ENCODE results near the gene KRT80.
A peak's percentile ranks its signal among the peaks of the same experiment; 100 is the strongest.

Gene KRT80

DNA sequence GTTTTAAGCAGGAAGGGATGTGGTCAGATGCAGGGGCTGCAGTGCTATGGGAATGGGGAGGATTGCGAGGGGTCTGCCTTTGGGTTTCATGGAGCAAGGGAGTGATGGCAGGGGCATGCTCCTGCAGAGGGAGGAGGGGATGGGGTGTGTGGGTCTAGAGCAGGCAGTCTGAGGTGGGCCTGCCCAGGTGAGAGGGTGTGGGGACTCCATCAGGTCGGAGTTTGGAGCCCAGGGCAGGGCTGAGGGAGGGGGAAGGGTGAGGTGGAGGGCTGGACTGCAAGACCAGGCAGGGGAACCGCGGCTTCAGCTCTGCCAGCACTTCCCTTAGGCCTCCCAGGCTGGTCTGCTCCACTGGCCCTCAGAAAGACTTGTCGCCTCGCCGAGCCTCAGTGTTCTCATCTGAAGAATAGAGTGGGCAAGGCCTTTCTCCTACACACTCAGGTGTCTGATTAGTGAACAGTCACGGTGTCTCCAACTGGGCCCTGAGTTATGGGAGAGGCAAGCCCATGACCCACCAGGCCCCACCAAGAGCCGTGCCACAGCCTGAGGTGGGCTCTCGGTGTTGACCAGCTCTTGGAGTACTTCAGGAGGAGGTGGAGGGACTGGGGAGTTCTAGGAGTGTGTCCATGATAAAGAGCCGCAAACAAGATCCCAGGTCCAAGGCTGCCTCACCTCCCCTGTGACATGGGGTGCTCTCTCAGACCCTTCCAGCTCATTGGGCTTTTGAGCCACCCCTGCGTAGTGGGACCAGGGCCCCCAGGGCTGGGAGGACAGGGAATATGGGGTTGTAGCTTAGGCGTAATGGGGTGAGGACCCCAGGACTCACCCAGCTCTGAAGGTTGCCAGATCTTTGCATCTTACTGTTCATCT is 20.1 kb upstream of the KRT80 start:
- no peak for DNase-seq

DNA sequence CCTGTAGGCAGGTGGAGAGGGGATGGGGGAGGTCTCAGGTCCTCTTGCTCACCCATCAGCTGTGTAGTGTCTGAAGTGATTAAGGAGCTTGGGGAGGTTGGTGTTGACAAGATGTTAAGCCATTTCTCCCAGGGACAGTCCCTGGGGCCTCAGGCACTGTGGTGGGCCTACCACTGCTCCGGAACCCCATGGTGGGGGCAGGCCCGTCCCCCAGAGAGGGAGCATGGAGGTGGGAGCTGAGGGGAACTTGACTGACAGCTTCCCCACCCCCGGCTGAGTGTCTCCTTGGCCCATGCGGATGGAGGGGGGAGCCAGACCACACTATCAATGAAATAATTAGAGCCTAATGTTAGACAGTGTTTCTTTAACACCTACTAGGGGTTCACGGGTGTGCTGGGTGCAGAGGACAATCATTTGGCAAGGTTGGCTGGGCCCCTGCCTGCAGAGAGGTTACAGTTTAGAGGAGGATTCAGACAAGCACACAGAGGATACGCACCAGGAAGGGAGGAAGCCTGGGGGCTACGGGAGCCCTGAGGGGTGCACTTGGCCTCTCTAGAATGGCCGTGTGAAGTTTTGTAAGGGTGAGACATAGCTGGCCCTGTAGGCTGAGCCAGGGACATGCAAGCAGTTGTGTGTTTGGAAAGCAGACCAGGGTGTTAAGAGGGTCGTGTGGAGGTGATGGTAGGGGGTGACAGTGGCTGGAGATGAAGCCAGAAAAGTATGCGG is 19.3 kb upstream of the KRT80 start:
- no peak for DNase-seq

DNA sequence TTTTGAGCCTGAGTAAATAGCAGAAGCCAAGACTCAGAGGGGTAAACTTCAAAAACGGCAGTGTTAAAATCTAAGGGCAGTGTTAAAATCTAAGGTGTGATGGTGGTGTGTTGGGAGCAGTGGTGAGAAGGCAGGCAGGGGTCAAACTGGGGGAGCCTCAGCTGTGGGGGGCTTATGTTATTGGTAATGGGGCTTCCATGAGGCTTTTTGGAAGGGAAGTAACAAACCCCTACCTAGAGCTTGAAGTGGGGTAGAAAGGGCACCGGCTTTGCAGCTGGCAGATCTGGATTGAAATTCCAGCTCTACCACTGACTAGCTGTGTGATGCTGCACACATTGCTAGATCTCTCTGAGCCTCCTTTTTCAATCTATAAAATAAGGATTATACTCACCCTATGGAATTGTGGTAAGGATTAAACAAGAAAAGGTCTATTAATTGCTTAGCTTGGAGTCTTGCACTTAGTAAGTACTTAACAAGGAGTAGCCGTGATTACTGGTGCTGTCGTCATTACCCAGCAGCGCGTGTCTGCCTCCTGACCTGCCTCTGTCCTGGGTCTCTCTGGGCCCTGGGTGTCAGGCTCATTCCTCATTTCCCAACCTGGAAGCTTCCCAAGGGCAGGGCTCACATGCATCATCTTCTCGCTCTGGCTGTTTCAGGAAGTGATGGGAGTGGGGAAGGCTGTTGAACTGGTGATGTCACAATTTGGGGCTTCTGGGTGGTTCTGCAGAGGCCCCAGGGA is 18.5 kb upstream of the KRT80 start:
- no peak for DNase-seq

DNA sequence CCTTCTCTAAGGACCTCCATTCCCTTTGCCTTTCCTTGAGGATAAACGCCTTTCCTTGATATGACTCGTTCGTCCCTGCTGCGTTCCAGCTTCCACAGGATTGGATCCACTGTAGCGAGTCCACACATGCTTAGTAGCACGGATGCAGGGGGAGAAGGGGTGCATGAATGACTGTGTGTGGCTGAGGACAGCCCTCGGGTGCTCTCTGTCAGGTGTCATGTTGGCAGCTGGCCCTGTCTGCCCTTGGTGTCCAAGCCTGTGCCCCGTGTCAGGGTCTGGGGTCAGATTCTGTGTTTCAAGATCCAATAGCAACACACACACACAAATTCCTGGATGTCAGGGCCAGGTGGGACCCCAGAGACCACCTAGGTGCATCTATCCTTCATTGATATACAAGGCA is 17.5 kb upstream of the KRT80 start:
- DNase-seq = no peak

DNA sequence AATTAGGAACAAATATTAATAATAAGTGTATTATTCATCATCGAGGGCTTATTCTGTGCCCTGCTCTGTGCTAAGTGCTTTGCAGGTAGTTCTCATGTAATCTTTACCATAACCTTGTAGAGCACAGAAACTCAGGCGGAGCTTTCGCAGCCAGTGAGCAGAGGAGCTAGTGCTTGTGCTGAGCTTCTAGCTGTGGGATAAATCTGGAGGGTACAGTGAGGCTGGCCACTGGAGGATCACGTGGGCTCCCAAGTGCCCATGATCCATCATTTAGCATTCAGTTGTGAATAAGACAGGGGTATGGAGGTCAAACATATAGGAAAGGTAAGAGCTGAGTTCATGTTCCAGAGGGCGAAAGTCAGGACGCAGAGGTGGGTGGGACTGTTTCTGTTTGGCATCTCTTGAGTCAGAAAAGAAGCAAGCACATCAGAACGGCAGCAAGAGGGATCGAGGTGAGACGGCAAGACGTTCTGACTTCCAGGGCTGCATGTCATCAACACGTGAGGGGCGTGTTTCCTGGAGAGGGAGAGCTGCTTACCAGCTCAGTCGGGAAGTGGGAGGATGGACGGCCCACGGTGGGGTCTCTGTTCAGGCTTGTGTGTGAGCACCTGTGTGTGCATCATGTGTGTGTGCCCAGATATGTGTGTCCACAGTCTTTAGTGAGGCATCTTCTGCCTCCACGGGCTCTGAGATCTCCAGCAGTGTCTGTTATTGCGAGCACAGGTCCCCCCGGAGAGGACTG is 16.8 kb upstream of the KRT80 start:
- no peak for DNase-seq

DNA sequence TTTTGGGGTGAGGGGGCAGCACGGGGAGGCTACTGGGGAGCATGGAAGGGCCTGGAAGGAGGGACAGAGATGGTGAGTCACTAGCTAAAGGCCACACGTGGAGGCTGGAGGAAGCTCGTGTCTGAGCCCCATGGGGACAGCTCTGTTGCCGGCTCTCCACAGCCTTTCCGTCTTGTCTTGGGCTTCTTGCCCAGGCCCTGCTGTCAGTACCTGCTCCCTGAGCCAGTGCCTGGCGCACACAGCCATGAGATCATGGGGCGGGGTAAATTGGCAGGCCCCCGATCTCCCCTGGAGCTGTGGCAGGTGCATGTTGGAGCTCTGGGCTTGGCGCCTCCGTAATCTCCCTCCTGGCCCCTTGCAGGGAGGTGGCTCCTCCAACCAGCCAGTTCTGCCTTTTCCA is 16.1 kb upstream of the KRT80 start:
- DNase-seq = peak in 1 of 58 donors; percentile 20

DNA sequence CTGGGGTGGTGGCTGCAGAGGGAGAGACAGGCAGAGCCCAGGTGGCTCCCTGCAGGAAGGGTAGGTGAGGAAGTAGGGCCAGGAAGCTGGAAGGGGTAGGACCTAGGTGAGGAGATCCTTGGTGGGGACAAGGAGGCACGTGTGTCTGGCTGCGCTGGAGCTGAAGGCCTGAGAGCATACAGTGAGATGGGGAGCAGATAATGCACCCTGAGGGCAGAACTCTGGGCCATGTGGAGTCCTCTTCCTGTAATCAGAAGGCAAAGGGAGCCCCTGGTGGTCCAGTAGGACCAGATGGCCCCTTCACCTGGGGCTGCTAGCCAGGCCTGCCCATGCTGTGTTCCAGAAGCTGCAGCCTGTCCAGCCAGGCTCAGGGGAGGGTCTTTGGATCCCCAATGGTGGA is 15.3 kb upstream of the KRT80 start:
- no peak for DNase-seq

DNA sequence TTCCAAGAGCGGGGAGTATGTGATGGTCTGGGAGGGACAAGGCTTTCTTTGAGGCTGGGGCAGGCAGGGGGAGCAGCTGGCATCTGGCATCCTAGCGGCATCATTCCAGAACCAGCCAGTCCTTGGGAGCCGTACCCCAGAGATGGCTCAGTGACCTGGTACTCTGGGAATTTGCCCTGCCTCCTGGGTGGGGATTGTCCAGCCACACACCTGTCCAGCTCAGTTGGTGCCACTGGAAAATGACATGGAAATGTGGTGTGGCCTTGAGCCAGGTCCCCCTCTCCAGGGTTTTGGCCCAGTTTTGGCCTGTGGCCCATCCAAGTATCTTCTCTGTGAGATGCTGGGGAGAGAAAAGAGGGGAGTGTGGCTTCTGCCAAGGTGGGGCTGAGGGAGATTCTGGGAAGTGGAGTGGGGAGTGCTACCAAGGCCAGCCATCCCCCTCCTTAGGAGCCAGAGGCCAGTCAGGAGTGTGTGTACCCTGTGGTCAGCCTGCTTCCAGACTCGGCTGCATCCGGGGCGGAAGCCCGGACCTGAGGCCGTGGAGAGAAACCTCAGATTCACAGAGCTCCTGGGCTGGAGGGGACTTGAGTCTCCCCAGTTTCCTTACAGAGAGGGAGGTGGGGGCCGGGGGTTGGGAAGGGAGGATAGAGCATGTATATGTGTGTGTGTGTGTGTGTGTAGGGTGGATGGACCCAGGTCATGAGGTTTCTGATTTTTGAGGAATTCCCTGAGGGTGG is 14.7 kb upstream of the KRT80 start:
- peak in 6 of 58 donors; percentile 12 to 33 (median 24) for DNase-seq

DNA sequence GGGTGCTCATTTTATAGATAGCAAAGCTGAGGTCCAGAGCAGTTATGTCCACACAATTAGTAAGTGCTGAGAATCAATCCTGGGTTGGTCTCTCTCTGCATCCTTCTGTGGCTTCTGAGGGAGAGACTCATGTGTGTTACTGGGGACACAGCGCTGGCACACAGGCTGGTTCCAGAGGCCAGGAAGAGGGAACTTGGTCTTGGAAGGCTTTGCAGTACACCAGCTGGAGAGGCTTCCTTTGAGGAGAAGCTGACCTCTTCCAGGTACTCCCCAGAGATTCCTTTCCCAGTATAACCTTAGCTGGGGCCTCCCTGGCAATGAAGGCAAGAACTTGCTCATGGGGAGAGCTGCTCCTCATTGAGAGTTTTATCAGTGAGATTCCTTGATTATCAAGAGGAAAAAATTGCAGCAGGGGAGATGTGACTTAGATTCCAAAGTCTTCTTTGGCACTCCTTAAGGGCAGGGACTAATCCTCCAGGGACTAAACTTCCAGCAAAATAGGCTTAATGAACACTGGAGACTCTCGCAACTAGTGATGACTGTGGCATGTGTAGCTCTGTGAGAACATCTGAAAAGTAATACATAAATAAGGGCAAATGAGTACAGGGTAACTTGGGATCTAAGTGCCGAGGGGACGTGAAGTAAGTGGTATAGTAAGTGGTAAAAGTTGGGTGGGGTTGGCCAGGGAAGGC is 13.9 kb upstream of the KRT80 start:
- DNase-seq = no peak

DNA sequence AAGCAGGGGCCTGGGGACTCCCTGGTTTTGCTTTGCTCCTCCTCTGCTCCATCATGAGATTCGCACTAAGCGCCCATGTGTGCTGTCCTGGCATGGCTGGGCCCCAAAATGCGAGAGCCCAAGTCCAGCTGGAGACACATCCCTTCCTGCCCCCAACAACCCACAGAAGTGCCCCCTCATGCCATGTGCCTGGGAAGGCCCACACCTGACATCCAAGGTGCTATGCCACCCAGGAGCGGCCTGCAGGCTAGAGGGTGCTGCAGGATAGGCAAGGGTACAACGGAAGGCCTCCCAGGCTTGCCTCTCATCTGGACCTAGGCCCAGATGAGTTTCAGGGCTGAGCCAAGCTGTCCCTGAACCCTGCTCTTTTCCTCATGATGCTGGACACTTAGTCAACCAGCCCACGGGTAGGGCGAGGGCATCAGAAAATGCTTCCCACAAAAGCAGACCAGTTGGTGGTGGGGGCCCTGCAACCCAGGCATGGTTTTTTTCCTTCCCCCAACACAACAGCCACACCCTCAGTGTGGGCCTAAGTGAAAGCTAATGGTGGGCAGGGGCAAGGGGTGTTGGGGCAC is 13.2 kb upstream of the KRT80 start:
- DNase-seq = no peak

DNA sequence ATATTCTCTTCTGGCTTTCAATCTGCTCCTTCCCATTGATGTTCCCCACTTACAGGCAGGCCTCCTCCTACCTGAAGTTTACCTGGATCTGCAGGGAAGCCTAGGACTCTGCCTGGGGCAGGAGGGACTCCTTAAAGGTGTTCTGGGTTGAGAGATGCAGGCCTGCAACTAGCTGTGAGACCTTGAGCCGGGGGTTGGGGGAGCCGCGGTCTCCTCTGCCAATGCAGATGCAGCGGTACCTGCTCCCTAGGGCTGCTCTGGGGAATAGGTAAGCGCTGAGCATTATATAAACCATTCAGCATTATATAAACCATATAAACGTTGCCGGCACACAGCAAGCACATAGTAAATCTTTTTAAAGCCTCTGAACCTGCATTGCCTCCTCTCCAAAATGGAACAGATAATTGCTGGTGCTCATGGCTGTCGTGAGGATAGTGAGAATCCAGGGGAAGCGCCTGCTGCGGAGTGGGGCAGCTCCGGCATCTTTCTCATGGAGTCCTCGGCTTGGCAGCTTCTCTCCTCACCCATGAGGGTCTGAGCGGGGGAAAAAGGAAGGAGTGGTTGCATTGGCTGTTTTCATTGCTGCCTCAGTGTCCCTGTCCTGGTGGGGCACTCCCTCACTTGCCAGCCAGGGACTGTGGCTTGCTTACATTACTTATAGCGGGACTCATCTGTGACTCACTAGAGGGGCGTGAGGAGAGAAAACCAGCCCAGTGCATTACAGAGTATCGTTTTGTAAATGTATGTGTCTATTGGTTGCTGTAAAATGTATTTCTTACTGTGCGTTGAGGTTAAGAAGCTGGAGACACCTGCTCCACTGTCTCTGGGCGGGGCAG is 12.5 kb upstream of the KRT80 start:
- no peak for DNase-seq

DNA sequence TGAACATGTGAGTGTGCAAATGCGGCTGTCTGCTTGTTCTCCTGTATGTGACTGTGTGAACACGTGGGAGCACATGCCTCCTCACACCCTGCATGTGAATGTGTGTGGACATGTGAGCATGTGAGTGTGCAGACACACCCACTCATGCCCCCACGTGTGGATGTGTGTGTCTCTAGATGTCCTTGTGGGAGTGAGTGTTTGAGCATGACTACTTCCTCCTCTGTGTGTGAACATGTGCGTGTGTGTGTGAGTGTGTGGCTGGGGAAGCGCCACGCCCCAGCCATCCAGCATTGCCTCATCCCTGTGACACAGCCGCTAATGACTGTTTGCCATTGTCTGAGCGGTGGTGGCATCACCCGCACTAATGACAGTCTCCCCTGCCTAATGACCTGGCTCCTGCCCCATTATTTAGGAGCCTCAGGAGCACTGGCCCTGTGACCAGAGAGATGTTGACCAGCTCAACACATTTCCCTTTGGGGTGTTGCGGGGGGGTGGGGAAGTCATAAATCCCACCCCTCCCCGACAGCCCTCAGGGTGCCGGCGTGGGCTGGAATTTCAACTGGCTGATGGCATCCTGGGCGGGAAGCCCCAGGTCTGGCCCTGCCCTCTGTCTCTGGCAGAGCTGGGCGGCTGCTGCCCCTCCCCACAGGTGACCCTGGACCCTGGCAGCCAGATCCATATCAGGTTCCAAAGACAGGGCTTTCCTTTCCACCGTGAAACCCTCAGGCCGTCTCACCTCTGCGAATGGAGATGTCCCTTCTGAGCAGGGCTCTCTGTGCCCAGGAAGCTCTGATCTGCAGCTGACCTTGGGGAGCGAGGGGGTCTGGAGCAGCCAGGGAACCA is 11.5 kb upstream of the KRT80 start:
- DNase-seq = peak in 34 of 58 donors; percentile 21 to 75 (median 48)

DNA sequence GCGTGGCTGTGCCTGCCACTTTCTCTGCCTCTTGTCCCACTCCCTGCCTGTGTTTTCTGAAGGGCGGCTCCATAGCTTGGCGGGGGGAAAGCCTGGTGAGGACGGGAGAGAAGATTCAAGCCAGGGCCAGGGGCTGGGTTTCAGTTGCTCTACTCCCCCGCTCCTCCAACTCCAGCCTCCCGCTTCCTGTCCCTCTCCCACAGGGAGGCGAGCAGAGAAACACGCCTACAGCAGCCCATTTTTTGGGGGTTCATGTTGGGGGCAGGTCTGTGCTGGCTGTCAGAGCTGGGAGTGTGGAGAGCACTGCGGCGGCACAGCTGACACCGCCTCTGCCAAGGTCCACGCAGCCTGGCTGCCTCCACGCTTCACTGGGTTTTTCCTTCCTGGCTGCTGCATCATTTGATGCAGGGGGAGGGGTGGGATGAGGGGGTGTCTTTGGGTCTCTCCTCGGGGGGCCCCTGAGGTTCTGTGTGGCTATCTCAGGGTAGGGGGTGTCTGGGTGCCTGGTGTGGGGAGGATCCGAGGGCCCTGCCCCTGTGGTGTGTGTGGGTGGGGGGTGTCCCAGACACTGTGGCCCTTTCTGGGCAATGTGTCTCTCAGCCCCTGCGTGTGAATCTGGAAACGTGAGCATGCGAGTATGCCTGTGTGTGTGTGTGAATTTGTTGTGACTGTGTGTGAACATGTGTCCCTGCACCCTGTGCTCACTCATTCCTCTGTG is 10.7 kb upstream of the KRT80 start:
- peak in 20 of 58 donors; percentile 11 to 64 (median 32) for DNase-seq

DNA sequence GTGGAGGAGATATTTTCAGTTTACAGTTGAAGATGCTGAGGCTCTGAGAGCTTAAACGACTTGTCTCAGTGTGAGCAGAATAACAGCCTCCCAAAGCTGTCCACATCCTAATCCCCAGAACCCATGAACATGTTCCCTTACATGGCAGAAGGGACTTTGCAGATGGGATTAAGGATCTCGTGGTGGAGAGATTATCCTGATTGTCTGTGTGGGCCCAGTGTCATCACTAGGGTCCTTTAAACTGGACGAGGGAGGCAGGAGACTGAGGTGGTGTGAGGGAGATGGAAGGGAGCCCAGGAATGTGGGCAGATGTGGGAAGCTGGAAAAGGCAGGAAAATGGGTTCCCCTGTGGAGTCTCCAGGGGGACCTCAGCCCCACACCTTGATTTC is 9.6 kb upstream of the KRT80 start:
- peak in 1 of 58 donors; percentile 37 for DNase-seq

DNA sequence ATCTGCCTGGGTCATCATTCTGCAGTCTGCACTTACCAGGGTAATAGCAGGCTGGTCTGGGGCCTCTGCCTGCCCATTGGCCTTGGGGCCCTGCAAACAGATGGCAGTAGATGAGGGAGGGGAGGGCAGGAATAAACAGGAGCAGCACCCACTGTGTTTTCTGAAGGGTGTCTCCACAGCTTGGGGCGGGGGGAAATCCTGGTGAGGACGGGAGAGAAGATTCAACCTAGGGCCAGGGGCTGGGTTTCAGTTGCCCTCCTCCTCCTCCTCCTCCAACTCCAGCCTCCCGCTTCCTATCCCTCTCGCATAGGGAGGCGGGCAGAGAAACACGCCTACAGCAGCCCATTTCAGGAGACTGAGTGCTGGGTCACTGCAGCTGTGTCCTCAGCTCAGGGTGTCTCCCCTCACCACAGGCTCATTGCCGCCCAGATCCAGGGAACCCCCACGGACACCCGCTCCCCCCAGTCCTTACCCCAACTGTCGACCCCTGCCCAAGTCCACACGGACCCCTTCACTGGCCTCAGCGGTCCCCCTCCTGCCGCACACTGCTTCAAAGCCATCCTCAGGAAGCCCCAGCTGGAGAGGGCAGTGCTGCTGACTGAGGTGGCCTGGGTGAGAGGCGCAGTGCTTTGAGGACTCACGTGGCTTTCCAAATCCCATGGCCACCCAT is 9.1 kb upstream of the KRT80 start:
- peak in 1 of 58 donors; percentile 18 for DNase-seq

DNA sequence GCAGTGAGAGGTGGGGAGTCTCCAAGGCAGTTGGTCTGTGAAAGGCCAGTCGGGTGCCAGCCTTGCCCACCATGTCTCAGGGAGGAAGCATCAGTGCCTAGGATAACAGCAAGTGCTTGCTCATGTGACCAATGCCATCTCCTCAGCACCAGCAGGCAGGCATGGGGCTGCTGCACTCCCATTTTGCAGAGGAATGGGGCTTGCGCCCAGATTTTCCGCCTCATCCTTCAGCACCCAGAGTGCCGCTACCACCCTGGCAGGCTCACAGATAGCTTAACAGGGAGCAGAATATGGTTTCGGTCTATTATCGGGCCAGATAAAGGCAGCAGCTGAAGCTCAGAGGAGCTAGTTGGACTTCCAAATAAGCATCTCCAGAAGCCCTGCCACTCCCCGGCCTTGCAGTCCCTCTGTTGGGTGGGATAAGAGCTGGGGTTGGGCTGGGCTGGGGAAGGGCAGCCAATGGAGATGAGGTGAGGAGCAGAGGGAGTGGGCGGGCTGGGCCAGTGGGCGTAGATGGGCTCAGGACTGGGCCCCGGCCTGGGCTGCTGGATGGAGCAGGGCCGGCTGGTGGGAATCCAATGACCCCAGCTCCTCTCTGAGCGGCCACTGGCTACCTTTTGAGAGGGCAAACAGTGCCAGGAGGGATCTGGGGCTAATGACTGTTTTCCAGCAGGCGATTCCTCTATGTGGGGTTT is 8.4 kb upstream of the KRT80 start:
- peak in 1 of 58 donors; percentile 27 for DNase-seq
